ENCODE data around the gene RABGAP1L. TPM values are rescaled to one million over a fixed set of nuclear protein-coding genes. Genes with fewer than 3 reads are reported as not detected.

Gene RABGAP1L
- total RNA-seq, 3 donors from 2014 or later: 46.1 to 74.7 (median 59.2) TPM

- Histone ChIP-seq H3K4me3 (no peak overlapping the region), H3K9me3 (no peaks in the 10 kb centered on the region), H3K36me3 (ENCODE audit: low read depth) (no peaks in the 10 kb centered on the region), H3K4me1 (ENCODE audit: low read depth) (no peaks in the 10 kb centered on the region)
- no peak for DNase-seq
- intact Hi-C loops (cut with DNase I, micrococcal nuclease): no loop called here
- no peak for TF ChIP-seq CTCF (IDR thresholded peaks at IDR 0.05)
- no peak for ATAC-seq
These were observed 268.7 kb downstream of the RABGAP1L start for GRCh38 chr1:174428033-174428432.

DNA sequence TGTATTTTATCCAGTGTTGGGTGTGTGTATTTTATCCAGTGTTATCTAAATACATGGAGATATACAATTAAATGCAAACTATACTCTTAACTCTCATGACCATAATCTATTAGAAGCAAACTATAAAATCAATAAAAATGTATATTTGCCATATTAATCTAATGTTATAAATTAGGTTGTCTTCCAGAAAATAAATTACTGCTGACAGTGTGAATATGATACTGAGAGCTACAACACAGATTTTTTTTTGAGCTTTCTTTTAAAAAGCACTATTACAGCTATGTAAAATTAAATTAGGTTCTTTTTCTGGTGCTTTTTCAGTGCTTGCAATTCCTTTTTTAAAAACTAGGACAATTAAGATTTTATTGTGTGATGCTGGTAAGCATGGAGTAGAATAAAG, 269.4 kb downstream of the RABGAP1L start:
- DNase-seq: no peak
- ATAC-seq: no peak
- Histone ChIP-seq H3K4me3 (no peak overlapping the region), H3K4me1 (ENCODE audit: low read depth) (no peaks in the 10 kb centered on the region), H3K9me3 (no peaks in the 10 kb centered on the region), H3K36me3 (ENCODE audit: low read depth) (no peaks in the 10 kb centered on the region)
- intact Hi-C loops (cut with DNase I, micrococcal nuclease): no loop called here
- TF ChIP-seq CTCF (IDR thresholded peaks at IDR 0.05): no peak

DNA sequence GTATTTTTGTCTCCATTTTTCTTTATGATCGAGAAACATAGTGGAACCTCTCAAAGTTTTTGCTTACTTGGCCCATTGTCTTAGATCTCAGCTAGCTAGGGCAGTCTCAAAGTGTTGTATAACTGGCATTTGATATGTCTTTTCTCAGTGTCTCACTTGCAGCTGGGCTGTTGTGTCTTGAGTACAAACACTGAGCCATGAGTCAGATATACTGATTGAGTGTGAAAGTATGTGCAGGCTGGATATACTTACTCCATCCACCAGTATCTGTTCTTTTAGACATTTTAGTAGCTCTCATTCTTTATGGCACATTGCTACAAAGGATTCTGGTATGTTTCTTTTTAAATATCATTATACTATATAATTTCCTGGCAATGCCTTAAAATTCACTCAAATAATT, 274.1 kb downstream of the RABGAP1L start:
- intact Hi-C loops (cut with DNase I, micrococcal nuclease): no loop called here
- DNase-seq (no peak), ATAC-seq (no peak)
- H3K4me1 ChIP-seq (ENCODE audit: low read depth): no peaks in the 10 kb centered on the region
- no peaks in the 10 kb centered on the region for H3K9me3 ChIP-seq
- no peak overlapping the region for H3K4me3 ChIP-seq
- no peak for TF ChIP-seq CTCF (IDR thresholded peaks at IDR 0.05)
- H3K36me3 ChIP-seq (ENCODE audit: low read depth): no peaks in the 10 kb centered on the region

- ATAC-seq (no peak), DNase-seq (no peak)
- H3K9me3 ChIP-seq: no peaks in the 10 kb centered on the region
- no peaks in the 10 kb centered on the region for H3K4me1 ChIP-seq (ENCODE audit: low read depth)
- no peak overlapping the region for H3K4me3 ChIP-seq
- intact Hi-C loops (cut with DNase I, micrococcal nuclease): no loop called here
- no peaks in the 10 kb centered on the region for H3K36me3 ChIP-seq (ENCODE audit: low read depth)
- TF ChIP-seq CTCF (IDR thresholded peaks at IDR 0.05): no peak
These were observed 286.0 kb downstream of the RABGAP1L start for GRCh38 chr1:174445351-174445750.

DNA sequence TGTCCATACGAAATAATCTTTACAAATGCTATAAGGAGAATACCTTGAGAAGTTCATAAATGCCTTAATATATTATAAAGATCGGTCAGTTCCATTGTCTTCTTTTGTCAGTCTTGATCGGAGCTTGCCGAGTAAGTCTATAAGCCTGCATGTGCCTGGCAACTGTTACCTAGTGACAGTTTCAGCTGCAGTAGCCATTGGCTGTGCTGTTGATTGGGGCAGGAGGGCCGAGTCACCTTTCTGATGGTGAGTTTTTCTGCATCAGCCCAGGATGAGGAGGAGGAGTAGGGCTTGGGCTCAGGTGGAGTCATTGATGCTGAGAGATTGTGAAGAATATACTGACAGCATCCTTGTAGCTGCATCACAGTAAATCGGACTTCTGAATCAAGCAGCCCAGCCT, 286.5 kb downstream of the RABGAP1L start:
- H3K4me1 ChIP-seq (ENCODE audit: low read depth): no peaks in the 10 kb centered on the region
- ATAC-seq: no peak
- intact Hi-C loops (cut with DNase I, micrococcal nuclease): no loop called here
- no peaks in the 10 kb centered on the region for H3K9me3 ChIP-seq
- DNase-seq: no peak
- no peaks in the 10 kb centered on the region for H3K36me3 ChIP-seq (ENCODE audit: low read depth)
- TF ChIP-seq CTCF (IDR thresholded peaks at IDR 0.05): no peak
- H3K4me3 ChIP-seq: no peak overlapping the region

GRCh38 chr1:174447866-174448530, 288.7 kb downstream of the RABGAP1L start, which contains the start of gene GPR52:
TSS of gene GPR52 (plus strand) at chr1:174447964. CDS start at chr1:174448112, 148 bp downstream.
- no peaks in the 10 kb centered on the region for H3K36me3 ChIP-seq (ENCODE audit: low read depth)
- no peaks in the 10 kb centered on the region for H3K9me3 ChIP-seq
- H3K4me1 ChIP-seq (ENCODE audit: low read depth): no peaks in the 10 kb centered on the region
- DNase-seq: no peak
- TF ChIP-seq CTCF (IDR thresholded peaks at IDR 0.05): no peak
- no peak within 1 kb of the TSS for H3K4me3 ChIP-seq
- no peak for ATAC-seq
- intact Hi-C loops (cut with DNase I, micrococcal nuclease): no loop called here

Measured in mucosa of descending colon (tissue), 3 donors.